NCI-H128 (cell line): ENCODE data around the gene ZNF644.
A peak's percentile ranks its signal among the peaks of the same experiment; 100 is the strongest.
"Not testable (repeated sequence)": the region's sequence is repeated elsewhere in the genome, so short reads cannot be mapped to it uniquely, and the experiment has no call there.

Experiments
- DNase-seq: peaks from one replicate; lab custom pipeline; 2025; ENCODE audit not compliant: unreplicated experiment; lab: John Stamatoyannopoulos, UW

ZNF644 gene

GRCh38 chr1:90928231-90928630 lies 93.6 kb downstream of the ZNF644 start:
- DNase-seq = not testable (repeated sequence)

GRCh38 chr1:90927674-90928073 lies 94.2 kb downstream of the ZNF644 start:
- DNase-seq = not testable (repeated sequence)

- DNase-seq = no peak
Measured at GRCh38 chr1:90926971-90927370, 94.9 kb downstream of the ZNF644 start.

GRCh38 chr1:90925928-90926869 lies 95.6 kb downstream of the ZNF644 start:
- DNase-seq = no peak

- no peak for DNase-seq
Measured at GRCh38 chr1:90924982-90925381, 96.9 kb downstream of the ZNF644 start.

GRCh38 chr1:90922996-90923395 lies 98.8 kb downstream of the ZNF644 start:
- DNase-seq = no peak

GRCh38 chr1:90922202-90922601 lies 99.6 kb downstream of the ZNF644 start:
- no peak for DNase-seq

GRCh38 chr1:90919900-90920299 lies 101.9 kb downstream of the ZNF644 start:
- DNase-seq = no peak

GRCh38 chr1:90919190-90919719 lies 102.6 kb downstream of the ZNF644 start:
- DNase-seq = no peak

GRCh38 chr1:90911353-90911752 lies 110.5 kb downstream of the ZNF644 start:
- no peak for DNase-seq

GRCh38 chr1:90902672-90903071 lies 119.2 kb downstream of the ZNF644 start:
- DNase-seq = no peak

- DNase-seq = no peak
Measured at GRCh38 chr1:90899263-90899662, 122.6 kb downstream of the ZNF644 start.

- DNase-seq = not testable (repeated sequence)
Measured at GRCh38 chr1:90893679-90894078, 128.2 kb downstream of the ZNF644 start.

- DNase-seq = not testable (repeated sequence)
Measured at GRCh38 chr1:90892884-90893283, 129.0 kb downstream of the ZNF644 start.

- not testable (repeated sequence) for DNase-seq
Measured at GRCh38 chr1:90892196-90892595, 129.6 kb downstream of the ZNF644 start.

GRCh38 chr1:90891756-90892155 lies 130.1 kb downstream of the ZNF644 start:
- not testable (repeated sequence) for DNase-seq

GRCh38 chr1:90882221-90882620 lies 139.6 kb downstream of the ZNF644 start:
- DNase-seq = no peak

GRCh38 chr1:90881034-90881433 lies 140.8 kb downstream of the ZNF644 start:
- peak; percentile 37 for DNase-seq

GRCh38 chr1:90879281-90879680 lies 142.6 kb downstream of the ZNF644 start:
- DNase-seq = no peak

GRCh38 chr1:90876101-90876500 lies 145.7 kb downstream of the ZNF644 start:
- no peak for DNase-seq
